HepG2 (cell line): ENCODE data around the gene TIAM1. TPM values are rescaled to one million over a fixed set of nuclear protein-coding genes. Genes with fewer than 3 reads are reported as not detected.

Experiments
- FOSL2 ChIP-seq: sonication (generic); formaldehyde crosslinking; IDR thresholded peaks from 2 replicates; pipeline ENCODE4 v1.4.0; 2020; ENCODE audit warnings: missing genetic modification reagents
- KDM2A ChIP-seq: sonication (generic); formaldehyde crosslinking; IDR thresholded peaks from 2 replicates; pipeline ENCODE4 v1.4.0; 2020; ENCODE audit warnings: low read depth, missing genetic modification reagents, borderline replicate concordance
- KLF16 ChIP-seq, 2 experiments: sonication (generic) in 1 of 2; formaldehyde crosslinking in 1 of 2; IDR thresholded peaks; 2 replicates each; pipeline versions ENCODE4 v1.6.1 to v1.8.0; 2016 to 2023; ENCODE audit warnings: missing genetic modification reagents in 2 of 2, missing compliant biosample characterization in 1 of 2
- LRRFIP1 ChIP-seq: sonication (generic); formaldehyde crosslinking; conservative IDR thresholded peaks from 2 replicates; pipeline ENCODE4 v1.4.0; 2020; ENCODE audit warnings: missing genetic modification reagents
- MAFK ChIP-seq, 2 experiments: IDR thresholded peaks in 1 of 2; conservative IDR thresholded peaks in 1 of 2; 2 replicates each; pipeline ENCODE4 v1.6.1; 2011; ENCODE audit warnings: improper control_type of control experiment in 2 of 2, low read length in 2 of 2
- TBL1XR1 ChIP-seq: fragments of 150-350 bp; IDR thresholded peaks from 2 replicates; pipeline ENCODE4 v1.6.1; 2014; ENCODE audit warnings: borderline replicate concordance, low read length; ENCODE audit not compliant: partially characterized antibody
- TBP ChIP-seq: sonication (generic); formaldehyde crosslinking; IDR thresholded peaks from 2 replicates; pipeline ENCODE4 v1.5.0; 2020; ENCODE audit warnings: missing genetic modification reagents
- ZNF143 ChIP-seq: sonication (generic); formaldehyde crosslinking; IDR thresholded peaks from 2 replicates; pipeline ENCODE4 v1.4.0; 2020; ENCODE audit warnings: missing genetic modification reagents
- ZNF597 ChIP-seq: sonication (generic); formaldehyde crosslinking; IDR thresholded peaks from 2 replicates; pipeline ENCODE4 v1.5.0; 2020; ENCODE audit warnings: missing genetic modification reagents
- ZZZ3 ChIP-seq: sonication (generic); formaldehyde crosslinking; IDR thresholded peaks from 2 replicates; pipeline ENCODE4 v1.4.0; 2020; ENCODE audit warnings: missing genetic modification reagents, mild to moderate bottlenecking, borderline replicate concordance
- polyA plus RNA-seq, 8 experiments: library from polyadenylated mRNA; depleted of rRNA in 3 of 8; stranded (reverse) in 7 of 8; unstranded in 1 of 8; fragments of >200 nt; fragmentation: Illumina TruSeq in 4 of 8; extraction: Trizol in 4 of 8; gene quantifications; 2 replicates each; pipeline versions ENCODE4 v1.2.1 to v1.2.3, GENCODE V29; 2011 to 2016; ENCODE audit warnings: low read depth in 4 of 8, missing spikeins in 1 of 8, mixed read lengths in 1 of 8; ENCODE audit not compliant: insufficient read depth in 1 of 8
- total RNA-seq, 5 experiments: library from RNA; depleted of rRNA; stranded (reverse); fragments of >200 nt; fragmentation: Illumina TruSeq; extraction: Trizol; gene quantifications; 2 replicates each; pipeline ENCODE4 v1.2.3, GENCODE V29; 2016; ENCODE audit warnings: low read depth in 1 of 5
- TF ChIP-seq, protein P1 (sequence below): sonication (generic); formaldehyde crosslinking; conservative IDR thresholded peaks from 2 replicates; pipeline ENCODE4 v1.4.0; 2020; ENCODE audit warnings: missing genetic modification reagents
- TF ChIP-seq, protein P2 (sequence below): sonication (generic); formaldehyde crosslinking; IDR thresholded peaks from 2 replicates; pipeline ENCODE4 v1.4.0; 2020; ENCODE audit warnings: mild to moderate bottlenecking, missing genetic modification reagents

TIAM1 gene
- total and polyA plus RNA-seq, 2 of the 13 experiments (the other 11 are each of a cell fraction or from before 2014, with no cell fraction given) = 0.13 to 0.24 TPM

GRCh38 chr21:31103163-31103562 lies 240.9 kb downstream of the TIAM1 start (continued):
- TF ChIP-seq, protein P1, sequence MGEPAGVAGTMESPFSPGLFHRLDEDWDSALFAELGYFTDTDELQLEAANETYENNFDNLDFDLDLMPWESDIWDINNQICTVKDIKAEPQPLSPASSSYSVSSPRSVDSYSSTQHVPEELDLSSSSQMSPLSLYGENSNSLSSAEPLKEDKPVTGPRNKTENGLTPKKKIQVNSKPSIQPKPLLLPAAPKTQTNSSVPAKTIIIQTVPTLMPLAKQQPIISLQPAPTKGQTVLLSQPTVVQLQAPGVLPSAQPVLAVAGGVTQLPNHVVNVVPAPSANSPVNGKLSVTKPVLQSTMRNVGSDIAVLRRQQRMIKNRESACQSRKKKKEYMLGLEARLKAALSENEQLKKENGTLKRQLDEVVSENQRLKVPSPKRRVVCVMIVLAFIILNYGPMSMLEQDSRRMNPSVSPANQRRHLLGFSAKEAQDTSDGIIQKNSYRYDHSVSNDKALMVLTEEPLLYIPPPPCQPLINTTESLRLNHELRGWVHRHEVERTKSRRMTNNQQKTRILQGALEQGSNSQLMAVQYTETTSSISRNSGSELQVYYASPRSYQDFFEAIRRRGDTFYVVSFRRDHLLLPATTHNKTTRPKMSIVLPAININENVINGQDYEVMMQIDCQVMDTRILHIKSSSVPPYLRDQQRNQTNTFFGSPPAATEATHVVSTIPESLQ (CRISPR knock-in tag) = no peak
- TF ChIP-seq ZNF597 = no peak
- TF ChIP-seq TBP = no peak
- TF ChIP-seq KLF16 (CRISPR knock-in tag; IDR thresholded peaks at IDR 0.05) = no peak
- no peak for TF ChIP-seq TBL1XR1
- no peak for TF ChIP-seq LRRFIP1 (CRISPR knock-in tag)
- no peak for TF ChIP-seq ZZZ3
- TF ChIP-seq MAFK (conservative IDR thresholded peaks at IDR 0.05 in 1 of 2, IDR thresholded peaks at IDR 0.05 in 1 of 2; ENCODE audit: low read length in 2 of 2) = no peak
- TF ChIP-seq KDM2A (CRISPR knock-in tag) = no peak
- TF ChIP-seq, protein P2, sequence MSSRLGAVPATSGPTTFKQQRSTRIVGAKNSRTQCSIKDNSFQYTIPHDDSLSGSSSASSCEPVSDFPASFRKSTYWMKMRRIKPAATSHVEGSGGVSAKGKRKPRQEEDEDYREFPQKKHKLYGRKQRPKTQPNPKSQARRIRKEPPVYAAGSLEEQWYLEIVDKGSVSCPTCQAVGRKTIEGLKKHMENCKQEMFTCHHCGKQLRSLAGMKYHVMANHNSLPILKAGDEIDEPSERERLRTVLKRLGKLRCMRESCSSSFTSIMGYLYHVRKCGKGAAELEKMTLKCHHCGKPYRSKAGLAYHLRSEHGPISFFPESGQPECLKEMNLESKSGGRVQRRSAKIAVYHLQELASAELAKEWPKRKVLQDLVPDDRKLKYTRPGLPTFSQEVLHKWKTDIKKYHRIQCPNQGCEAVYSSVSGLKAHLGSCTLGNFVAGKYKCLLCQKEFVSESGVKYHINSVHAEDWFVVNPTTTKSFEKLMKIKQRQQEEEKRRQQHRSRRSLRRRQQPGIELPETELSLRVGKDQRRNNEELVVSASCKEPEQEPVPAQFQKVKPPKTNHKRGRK (CRISPR knock-in tag) = no peak
- no peak for TF ChIP-seq FOSL2 (CRISPR knock-in tag)
- TF ChIP-seq ZNF143 (CRISPR knock-in tag) = no peak
